KBM-7 (cell line): ENCODE measurements around the gene CDH22.

Source experiments
- DNase-seq: peaks from one replicate; pipeline ENCODE4 v3.0.0-alpha.2; 2015
- in situ Hi-C: fragments of 300-500 bp; cut with MboI; formaldehyde crosslinking; loops from 2 replicates; pipeline ENCODE4 v1.14.3; 2020; ENCODE audit warnings: low sequenced_read_pairs, low pct_unique_long_range_greater_than_20kb, mixed read lengths

The CDH22 gene

GRCh38 chr20:46277602-46278001, 30.7 kb downstream of the CDH22 start:
- in situ Hi-C loops, result no loop called here
- no peak for DNase-seq

- no peak for DNase-seq
- in situ Hi-C loops, result no loop called here
Observed at GRCh38 chr20:46276531-46276930, 31.8 kb downstream of the CDH22 start.

GRCh38 chr20:46275091-46275490, 33.2 kb downstream of the CDH22 start:
- in situ Hi-C loops, result no loop called here
- DNase-seq, result no peak

GRCh38 chr20:46273717-46274116, 34.6 kb downstream of the CDH22 start:
- in situ Hi-C loops, result no loop called here
- no peak for DNase-seq

- in situ Hi-C loops, result no loop called here
- DNase-seq, result no peak
Observed at GRCh38 chr20:46272389-46273047, 35.8 kb downstream of the CDH22 start.

- in situ Hi-C loops, result no loop called here
- DNase-seq, result no peak
Observed at GRCh38 chr20:46270977-46271744, 37.1 kb downstream of the CDH22 start.

DNA sequence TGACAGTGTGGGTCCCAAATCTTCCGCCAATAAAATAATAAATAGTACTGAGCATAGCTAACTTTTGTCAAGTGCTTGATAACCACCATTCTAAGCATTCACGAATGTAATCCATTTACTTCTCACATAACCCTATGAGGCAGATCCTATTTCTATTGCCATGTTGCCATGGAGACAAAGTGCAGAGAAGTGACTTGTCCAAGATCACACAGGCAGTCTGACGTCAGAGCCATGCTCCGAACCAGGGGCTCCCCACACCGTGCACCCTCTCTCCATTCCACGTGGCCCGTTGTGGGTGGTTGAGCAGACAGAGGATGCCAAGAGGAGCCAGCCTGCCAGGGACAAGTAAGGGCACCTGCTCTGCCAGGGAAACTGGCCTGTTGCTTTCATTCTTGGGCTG, 38.9 kb downstream of the CDH22 start:
- no peak for DNase-seq
- in situ Hi-C loops, result no loop called here

DNA sequence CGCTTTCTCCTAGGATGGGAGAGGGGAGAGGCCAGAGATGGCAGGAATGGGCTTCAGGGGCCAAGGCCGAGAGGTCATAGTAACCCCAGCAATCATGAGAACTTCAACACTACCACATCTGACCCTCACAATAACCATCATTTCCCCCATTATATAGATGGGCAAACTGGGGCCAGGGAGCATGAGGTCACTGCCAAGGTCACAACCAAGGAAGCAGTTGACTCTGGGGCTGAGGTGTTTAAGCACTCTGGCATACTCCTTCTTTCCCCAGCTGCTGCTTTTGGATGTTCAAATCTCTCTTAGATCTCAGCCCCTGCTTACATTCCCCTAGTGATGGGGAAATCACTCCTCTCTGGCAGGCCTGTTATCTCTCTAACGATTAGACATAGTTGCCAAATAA, 39.6 kb downstream of the CDH22 start:
- in situ Hi-C loops, result no loop called here
- no peak for DNase-seq

DNA sequence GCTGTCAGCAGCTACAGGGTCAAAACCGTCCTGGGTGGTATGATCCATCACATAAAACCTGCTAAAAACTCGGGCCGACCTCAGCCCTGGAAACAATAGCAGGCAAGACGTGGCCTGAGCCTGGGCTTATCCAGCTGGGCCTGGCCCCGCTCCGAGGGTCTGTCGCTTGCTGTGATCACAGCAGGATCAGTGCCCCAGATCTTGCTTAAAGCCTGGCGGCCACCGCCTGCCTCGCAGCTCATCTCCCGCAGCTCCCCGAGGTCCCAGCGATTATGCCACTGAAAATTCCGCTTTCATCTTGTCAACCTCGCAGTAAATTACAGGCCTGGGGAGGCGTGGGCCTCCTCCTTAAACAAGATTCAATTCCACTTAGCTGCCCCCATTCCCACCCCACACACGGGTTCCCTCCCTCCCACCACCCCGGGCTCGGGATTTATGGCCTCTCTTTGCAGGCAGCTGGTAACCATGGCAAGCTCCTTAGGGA, 40.1 kb downstream of the CDH22 start:
- no peak for DNase-seq
- in situ Hi-C loops, result no loop called here

DNA sequence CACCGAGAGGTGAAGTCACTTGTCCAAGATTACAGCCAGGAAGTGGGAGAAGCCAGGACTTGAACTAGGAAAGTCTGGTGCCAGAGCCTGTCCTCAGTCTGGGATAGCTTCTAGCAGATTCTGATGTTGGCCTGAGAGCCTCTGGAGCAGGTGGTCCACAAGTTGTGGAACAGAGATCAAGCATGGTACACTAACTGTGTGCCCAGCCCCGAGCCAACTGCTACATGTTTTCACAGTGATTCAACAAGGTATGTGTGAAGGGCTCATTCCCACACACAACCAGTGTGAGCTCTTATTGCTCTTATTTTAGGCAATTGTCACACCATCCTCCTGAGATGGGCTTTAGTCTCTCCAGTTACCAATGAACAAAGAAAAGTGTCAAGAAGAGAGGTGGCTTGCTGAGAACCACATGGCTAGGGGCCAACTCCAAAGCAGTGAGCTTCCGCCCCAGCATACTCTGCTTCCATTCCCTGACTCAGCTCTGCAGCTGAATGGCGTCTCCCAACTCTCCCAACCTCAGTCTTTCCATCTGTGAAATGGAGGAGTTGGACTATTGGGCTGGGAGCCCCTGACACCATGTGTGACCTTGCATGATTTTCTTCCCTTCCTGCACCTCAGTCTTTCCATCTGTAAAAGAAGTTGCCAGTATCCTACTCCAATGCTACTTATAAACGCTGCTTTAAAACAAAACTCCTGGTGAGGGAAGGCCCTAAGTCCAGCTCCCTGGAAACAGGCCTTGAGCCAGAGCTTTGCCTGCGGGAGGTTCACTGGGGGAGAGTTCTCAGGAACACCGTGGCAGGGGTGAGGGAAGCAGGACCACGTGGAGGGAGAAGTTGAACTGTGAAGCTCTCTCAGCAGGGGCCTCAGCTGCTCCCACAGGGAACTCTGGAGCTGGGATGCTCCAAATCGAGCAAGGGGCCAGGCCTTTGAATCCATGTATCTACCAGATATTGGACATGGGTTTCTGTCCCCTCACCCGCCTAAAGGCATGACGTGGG, 40.9 kb downstream of the CDH22 start:
- in situ Hi-C loops, result no loop called here
- DNase-seq, result no peak

- in situ Hi-C loops, result no loop called here
- no peak for DNase-seq
Observed at GRCh38 chr20:46265539-46265938, 42.8 kb downstream of the CDH22 start.

- DNase-seq, result no peak
- in situ Hi-C loops, result no loop called here
Observed at GRCh38 chr20:46264391-46265266, 43.7 kb downstream of the CDH22 start.

DNA sequence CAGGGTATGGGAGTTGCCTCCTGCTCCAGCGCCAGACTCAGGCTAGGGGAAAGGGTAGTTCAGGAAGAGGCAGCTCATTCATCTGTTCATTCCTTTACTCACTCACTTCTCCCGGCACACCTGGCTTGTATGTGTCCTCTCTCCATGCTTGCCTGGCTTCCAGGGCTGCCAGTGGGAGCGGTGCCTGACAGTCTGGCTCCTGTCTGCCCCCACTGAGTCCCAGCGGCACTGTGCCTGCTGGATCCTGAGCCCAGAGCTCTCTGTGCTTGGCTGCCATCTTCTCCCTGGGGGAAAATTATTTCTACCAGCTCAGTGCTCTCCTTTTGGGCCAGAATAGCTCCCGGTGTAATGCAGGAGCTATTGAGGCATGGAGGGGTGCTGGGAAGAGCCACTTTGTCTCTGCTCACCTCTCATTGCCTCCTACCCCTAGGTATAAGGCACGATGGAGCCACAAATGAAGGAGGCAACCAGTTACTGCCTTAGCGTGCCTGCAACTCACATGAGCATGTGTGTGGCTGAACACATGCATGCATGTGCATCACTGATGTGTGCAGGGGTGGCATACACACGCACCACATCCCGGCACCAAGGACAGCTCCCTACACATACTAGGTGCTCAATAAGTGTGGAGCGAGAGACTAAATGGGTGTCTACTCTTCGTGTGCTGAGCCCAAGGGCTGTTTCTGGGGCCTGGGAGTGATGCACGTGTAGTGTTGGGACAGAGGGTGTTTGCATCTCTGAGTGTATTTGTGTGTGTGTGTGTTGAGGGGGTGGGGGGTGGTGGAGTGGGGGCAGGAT, 46.6 kb downstream of the CDH22 start:
- in situ Hi-C loops, result no loop called here
- no peak for DNase-seq

GRCh38 chr20:46260936-46261454, 47.3 kb downstream of the CDH22 start:
- in situ Hi-C loops, result no loop called here

DNA sequence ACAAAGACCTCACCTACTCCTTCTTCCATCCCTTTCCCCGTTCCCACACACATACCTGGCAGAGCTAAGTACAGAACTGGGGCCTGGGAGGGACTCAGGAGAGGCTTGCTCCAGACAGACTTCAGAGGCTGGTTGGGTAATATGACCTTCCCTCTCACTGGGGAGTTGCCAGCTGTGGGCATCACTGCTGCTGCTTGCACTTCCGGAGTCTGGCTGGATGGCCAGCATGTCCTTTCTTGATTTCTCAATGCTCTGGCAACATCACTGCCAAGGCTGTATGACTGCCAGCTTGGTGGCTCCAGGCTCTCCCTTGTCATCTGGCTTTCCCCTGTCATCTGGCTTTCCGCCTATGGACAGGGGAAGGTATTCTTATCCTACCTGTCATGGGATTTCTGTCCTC, 47.8 kb downstream of the CDH22 start:
- no peak for DNase-seq
- in situ Hi-C loops, result no loop called here

More at GRCh38 chr20:46260936-46261454, 47.3 kb downstream of the CDH22 start:
- no peak for DNase-seq

DNA sequence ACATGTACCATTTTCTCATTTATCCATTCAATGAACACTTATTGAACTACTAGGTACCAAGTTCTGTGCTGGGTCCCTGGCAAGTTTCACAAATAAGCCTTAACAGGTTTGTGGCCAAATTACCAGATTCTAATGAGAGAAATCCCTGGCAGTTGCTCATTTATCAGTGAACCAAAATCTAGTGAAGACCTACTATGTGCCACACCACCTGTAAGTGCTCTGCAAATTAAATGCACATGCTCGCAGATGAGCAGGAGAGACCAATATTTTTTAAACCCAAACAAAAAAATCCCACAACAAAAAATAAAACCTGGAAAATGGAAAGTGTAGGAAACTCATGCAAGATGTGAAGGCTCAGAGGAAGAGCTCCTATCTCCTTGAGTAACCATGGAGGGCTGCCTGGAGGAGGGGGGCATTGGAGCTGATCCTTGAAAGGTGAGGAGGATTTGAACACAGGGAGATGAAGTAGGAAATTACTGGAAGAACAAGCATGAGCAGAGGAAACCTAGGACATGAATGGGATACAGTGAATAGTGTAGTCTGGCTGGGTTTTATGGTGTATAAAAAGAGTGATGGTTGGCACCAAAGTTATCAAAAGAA, 48.9 kb downstream of the CDH22 start:
- in situ Hi-C loops, result no loop called here
- DNase-seq, result no peak

DNA sequence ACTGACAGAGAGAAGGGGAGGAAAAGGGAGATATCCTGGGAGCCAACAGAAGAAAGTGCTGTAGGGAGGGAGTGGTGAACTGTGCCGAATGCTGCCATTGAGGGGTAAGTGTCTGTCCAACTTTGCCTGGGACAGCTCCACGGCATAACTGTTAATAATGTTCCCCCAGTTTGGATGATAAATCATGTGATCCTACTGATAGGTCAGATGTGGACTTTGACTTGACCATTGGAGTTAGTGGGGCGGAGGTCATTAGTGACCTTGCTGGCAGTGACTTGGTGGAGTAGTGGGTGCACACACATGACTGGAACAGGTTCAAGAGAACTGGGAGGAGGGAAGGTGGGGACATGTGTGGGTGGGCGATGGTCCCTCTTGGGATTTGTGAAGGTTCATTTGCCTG, 50.4 kb downstream of the CDH22 start:
- in situ Hi-C loops, result no loop called here

More for the DNA sequence above, 50.4 kb downstream of the CDH22 start:
- no peak for DNase-seq
